Coronary artery (tissue), 2 donors: ENCODE measurements around the gene CHFR.
"Not testable (repeated sequence)": the region's sequence is repeated elsewhere in the genome, so short reads cannot be mapped to it uniquely, and the experiment has no call there.

ENCODE experiments used
- DNase-seq: peaks from one replicate; pipeline ENCODE4 v3.0.0-alpha.2; 2017; ENCODE audit warnings: low spot score
- H3K27ac ChIP-seq, 2 donors: fragments of 200-600 bp; sonication (generic); one replicate each; pipeline ENCODE4 v1.5.1; 2016 to 2019
- H3K4me3 ChIP-seq: fragments of 200-600 bp; sonication (generic); 2 replicates; pipeline ENCODE4 v1.5.1; 2016; ENCODE audit warnings: mild to moderate bottlenecking, moderate library complexity
- TF ChIP-seq, protein P1 (sequence below): fragments of 200-600 bp; sonication (generic); IDR thresholded peaks from one replicate; pipeline ENCODE4 v1.5.1; 2019; ENCODE audit warnings: antibody characterized with exemption

CHFR gene

DNA sequence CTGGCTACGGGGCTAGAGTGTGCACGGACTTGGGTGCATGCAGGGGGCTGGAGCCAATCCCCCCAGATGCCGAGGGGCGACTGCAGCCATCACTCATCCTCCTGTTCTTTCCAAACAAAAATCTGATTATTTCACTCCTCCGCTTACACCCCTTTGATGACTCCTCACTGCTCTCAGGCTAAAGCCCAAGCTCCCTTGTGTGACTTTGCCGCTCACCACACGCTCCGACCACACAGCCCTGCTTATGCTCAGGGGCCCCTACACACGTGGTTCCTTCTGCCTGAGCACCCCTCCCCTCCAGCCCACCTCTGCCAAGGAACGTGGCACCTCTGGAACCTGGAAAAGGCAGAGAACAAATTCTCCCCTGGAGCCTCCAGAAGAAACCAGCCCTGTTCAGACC, 13.7 kb downstream of the CHFR start:
- TF ChIP-seq, protein P1, sequence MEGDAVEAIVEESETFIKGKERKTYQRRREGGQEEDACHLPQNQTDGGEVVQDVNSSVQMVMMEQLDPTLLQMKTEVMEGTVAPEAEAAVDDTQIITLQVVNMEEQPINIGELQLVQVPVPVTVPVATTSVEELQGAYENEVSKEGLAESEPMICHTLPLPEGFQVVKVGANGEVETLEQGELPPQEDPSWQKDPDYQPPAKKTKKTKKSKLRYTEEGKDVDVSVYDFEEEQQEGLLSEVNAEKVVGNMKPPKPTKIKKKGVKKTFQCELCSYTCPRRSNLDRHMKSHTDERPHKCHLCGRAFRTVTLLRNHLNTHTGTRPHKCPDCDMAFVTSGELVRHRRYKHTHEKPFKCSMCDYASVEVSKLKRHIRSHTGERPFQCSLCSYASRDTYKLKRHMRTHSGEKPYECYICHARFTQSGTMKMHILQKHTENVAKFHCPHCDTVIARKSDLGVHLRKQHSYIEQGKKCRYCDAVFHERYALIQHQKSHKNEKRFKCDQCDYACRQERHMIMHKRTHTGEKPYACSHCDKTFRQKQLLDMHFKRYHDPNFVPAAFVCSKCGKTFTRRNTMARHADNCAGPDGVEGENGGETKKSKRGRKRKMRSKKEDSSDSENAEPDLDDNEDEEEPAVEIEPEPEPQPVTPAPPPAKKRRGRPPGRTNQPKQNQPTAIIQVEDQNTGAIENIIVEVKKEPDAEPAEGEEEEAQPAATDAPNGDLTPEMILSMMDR, result no peak
- no peak overlapping the region for H3K4me3 ChIP-seq

DNA sequence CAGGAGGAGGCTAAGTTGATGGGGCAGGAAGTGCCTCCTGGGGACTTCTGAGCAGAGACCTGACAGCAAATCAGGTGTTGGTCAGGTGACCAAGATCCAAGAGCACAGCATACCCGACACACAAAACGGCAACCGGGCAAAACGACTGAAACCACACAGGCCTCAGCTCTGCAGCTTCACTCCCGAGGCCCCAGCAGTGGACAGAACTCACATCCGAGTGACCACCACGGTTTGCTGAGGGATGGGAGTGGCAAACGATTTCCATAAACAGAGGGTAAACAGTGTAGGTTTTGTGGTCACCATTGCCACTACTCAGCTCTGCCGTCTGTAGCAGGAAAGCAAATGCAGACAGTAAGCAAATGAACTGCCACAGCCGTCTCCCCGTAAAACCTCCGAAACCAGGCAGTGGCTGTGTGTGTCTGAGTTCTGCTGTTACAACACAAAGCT, 14.4 kb downstream of the CHFR start:
- DNase-seq, result no peak
- Histone ChIP-seq H3K4me3 (no peak overlapping the region), H3K27ac (no peak overlapping the region)
- TF ChIP-seq, protein P1, result no peak

More for the DNA sequence above, 13.7 kb downstream of the CHFR start:
- DNase-seq, result no peak
- H3K27ac ChIP-seq, result no peak overlapping the region

DNA sequence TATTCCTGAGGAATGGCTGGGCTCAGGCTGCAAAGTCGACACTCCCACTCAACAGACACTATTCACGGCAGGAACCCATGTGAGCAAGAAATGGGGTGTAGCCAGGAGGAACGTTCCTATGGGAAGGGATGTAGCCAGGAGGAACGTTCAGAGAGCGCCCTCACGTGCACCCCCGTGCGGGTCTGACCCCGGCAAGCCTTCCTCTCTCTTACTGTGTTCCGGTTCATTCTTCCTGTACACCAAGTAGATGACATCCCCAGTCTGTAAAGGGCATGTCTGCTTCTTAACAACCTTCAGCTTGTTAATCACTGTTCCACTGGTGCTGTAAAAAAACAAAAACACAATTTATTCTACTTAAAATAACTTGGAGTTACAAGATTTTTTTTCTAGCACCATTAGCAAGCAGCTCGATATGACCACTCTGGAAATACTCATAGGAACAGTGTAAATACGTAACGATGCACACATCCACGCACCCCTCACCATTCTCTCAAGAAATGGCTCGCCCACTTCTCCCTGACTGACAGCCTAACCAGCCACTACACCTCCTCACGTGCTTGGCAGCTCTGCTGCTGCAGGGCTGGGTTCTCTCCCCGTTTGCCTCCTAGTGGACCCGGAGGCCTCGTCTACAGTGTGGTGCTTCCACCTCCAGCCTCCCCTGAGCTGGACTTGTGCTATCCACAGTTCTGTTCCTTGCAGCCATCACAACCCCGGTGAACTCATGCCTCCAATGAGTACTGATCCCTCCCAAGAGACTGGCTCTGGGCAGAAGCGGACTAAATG, 15.1 kb downstream of the CHFR start:
- no peak overlapping the region for H3K27ac ChIP-seq
- no peak for DNase-seq
- TF ChIP-seq, protein P1, result no peak
- no peak overlapping the region for H3K4me3 ChIP-seq

DNA sequence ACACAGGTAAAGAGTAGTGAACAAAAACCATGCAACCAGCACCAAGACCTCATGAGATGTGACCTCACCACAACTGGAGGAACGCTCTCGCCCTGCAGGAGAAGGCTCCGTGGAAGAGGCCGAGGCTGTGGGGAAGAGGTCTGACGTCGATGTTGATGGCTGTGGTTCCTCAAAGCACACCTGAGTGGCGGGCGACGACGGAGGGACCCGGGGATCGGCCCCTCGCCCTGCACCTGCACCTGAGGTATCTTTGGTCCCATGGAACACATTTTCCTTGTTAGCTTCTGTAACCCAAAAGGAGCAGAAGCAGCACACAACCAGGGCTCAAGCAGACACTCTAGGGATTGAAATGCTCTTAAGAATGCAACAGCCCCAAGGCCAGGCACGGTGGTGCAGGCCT, 17.9 kb downstream of the CHFR start:
- TF ChIP-seq, protein P1, result no peak
- Histone ChIP-seq H3K4me3 (no peak overlapping the region), H3K27ac (no peak overlapping the region)
- no peak for DNase-seq

DNA sequence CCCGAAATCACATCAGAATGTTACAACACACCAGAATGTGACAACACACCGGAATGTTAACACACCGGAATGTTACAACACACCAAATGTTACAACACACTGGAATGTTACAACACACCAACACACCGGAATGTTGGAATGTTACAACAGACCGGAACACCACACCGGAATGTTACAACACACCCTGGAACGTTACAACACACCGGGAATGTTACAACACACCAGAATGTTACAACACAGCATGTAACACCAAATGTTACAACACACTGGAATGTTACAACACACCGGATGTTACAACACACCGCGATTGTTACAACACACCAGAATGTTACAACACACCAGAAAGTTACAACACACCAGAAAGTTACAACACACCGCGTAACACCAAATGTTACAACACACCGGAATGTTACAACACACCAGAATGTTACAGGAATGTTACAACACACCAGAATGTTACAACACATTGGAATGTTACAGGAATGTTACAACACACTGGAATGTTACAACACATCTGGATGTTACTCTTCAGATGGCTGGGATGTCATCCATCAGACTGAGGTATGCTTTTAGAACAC, 21.1 kb downstream of the CHFR start:
- TF ChIP-seq, protein P1, result no peak
- DNase-seq, result no peak
- peak overlapping the region in 1 of 2 donors; percentile 57 for H3K27ac ChIP-seq
- H3K4me3 ChIP-seq, result no peak overlapping the region

DNA sequence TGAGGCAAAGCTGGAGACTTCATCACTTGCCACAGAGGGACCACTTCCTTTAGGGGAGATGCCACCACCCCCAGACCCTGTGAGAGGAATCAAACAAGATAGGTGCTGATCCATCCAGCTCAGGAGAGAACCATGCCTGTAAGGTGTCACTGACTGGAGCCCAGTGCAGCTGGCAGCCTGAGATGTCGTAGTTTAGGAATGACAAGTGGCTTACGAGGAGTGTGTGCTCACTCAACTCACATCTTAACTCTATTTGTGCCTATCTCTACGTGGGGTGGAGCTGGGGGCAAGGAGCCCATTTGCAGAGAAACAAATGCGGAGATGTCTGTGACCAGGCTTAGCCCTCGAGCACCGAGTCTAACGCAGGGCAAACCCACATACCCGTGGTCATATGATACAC, 25.8 kb downstream of the CHFR start:
- no peak overlapping the region for H3K4me3 ChIP-seq
- no peak for DNase-seq
- H3K27ac ChIP-seq, result no peak overlapping the region
- TF ChIP-seq, protein P1, result no peak

DNA sequence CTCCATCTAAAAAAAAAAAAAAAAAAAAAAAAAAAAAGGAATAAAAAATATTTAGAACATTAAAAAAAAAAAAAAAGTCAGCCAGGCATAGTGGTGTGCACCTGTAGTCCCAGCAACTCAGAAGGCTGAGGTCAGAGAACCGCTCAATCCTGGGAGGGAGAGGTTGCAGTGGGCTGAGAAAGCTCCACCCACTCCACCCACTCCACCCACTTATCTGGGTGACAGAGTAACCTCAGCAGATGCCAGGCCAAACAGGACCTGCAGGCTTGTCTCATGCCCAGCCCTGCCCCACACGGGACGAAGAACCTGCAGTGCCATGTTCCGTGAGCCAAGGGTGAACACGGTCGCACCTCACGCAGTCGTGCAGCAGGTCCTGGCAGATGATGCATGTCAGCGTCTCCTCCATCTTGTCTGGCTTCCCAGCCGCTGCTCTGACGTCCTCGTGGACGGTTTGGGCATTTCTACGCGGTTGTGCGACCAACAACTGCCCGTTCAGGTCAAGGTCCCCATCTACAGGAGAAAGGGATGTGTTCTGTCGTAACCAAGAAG, 28.6 kb downstream of the CHFR start:
- Histone ChIP-seq H3K4me3 (no peak overlapping the region), H3K27ac (no peak overlapping the region)
- DNase-seq, result no peak
- TF ChIP-seq, protein P1, result no peak

DNA sequence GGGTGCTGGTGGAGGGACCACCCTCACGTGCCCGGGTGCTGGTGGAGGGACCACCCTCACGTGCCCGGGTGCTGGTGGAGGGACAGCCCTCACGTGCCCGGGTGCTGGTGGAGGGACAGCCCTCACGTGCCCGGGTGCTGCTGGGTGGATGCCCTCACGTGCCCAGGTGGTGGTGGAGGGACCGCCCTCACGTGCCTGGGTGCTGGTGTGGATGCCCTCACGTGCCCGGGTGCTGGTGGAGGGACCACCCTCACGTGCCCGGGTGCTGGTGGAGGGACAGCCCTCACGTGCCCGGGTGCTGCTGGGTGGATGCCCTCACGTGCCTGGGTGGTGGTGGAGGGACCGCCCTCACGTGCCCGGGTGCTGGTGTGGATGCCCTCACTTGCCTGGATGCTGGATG, 30.4 kb downstream of the CHFR start:
- H3K27ac ChIP-seq, H3K4me3 ChIP-seq, DNase-seq: not testable (repeated sequence)
